ENCODE measurements around the gene ARNT2.

The ARNT2 gene

DNA sequence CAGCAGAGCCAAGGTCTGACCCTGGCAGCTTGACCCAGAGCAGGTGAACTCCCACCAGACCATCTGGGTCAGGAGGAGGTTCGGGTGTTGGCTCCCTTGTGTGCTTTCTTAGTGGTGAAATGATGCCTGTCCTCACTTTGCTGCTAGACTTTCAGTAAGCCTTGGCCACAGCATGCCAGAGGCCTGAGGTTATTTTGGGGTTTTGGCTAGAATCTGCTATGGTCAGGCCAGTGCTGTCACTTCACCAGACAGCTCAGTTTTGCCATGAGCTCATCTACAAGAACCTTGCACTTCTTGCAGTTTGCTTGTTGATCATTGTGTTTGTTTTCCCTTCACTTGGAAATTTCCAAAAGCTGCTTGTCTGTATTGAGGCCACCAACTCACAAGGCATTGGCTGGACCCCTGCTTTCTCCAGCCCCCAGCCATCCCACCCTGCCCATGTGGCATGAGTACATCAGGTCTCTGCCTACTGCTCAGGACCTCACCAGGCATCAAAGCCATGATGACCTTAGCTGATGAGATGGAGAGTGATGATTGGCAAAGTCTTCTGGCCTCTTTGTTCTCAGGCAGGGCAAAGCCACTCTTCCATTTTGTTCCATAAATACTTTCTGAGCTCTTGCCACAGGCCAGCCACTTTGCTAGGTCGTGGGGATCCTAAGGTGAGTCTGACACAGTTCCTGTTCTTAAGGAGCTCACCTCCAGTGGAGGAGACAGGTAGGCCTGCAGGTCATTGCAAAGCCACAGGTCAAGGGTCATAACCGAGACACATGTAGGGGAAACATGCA, 122.6 kb downstream of the ARNT2 start:
- DNase-seq: no peak

DNA sequence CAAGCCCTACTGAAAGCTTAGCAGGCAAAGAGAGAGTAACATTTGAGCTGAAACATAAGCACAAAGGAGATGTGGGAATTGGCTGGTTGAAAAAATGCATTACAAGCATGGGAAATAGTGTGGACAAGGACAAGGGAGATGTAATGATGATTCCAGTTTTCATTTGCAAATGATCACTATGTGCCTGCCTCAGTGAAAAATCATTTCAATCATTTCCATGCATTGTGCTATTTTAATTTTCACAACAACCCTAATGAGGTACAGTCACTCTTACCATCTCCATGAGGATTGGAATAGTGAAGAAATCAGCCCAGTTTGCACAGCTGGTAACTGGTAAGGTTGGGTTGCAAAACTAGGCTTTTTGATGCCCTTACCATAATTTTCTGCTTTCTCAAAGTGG, 123.2 kb downstream of the ARNT2 start:
- no peak for DNase-seq

DNA sequence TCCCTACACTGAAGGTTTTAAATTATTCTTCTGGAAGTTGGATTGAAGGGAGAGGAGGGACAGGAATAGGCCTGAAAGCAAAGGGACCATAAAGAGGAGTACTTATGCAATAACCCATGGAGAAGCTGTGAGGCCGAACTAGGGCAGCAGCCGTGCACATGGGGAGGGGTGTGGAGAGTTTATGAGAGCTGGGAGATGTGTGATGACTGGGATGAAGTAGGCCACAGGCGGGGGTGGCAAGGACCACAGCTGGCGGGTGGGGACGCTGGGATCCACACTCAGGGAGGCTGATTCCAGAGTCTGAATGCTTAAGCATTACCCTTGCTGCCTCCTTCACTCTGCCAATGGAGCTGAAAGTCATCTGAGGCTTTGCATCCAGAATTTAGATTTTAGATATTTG, 123.8 kb downstream of the ARNT2 start:
- no peak for DNase-seq

DNA sequence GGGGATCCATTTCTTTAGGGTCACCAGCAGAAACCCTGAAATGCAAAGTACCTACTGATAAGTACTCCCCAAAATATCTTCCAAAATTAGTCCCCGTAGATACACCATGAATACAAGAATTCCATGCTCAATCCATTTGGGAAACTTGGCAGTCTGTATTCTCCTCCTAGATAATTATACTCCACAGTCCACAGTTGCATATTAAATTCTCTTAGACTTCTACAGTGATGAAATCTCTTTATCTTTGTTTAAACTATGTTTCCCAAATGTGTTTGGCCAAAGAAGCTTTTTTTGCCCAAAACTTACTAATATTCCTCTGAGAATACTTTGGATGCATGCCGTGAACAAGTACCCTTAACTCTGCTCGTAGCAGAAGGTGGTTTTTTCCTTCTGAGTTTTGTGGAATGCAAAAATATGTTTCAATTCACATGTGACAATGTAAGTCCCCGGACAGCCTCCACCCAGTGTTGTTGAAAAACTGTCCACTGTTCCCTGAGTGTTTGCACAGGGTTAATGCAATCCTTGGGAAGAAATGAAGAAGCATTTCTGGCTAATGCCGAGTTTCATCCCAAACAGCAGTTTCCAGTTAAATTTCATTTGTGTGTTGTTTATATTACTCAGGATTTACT, 126.7 kb downstream of the ARNT2 start:
- no peak for DNase-seq

DNA sequence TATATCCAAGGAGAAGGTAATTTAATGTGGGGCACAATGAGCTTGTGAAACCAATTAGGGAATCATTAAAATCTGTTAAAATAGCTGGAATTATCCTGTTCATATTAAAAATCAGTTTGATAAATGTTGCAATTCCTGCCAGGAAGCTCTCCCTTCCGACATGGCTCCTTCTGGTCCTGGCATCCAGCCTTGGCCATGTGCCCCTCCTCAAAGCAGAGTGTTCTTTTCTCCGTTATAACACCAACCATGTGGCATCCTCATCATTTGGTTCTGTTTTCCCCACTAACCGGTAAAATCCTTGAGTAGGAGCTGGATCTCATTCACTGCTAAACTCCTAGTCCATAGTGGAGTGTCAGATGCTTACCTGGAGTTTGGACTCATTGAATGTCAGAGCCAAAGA, 127.2 kb downstream of the ARNT2 start:
- DNase-seq: no peak

DNA sequence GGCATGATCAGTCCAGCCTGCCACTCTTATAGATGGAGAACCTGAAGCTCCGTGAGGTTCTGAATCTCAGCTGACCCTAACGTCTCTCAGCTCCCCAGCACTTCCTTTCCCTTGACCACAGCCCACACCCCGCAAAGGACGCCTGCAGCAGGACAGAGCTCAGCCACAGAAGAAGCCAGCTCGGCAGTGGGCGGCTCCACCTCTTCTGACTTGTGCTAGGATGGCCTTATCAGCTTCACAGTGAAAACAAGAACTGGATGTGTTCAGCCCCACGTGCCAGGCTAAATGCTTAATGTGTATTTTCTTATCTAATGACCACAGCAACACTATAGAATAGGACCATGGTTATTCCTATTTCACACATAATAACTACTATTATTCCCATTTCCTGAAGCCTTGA, 127.6 kb downstream of the ARNT2 start:
- no peak for DNase-seq

DNA sequence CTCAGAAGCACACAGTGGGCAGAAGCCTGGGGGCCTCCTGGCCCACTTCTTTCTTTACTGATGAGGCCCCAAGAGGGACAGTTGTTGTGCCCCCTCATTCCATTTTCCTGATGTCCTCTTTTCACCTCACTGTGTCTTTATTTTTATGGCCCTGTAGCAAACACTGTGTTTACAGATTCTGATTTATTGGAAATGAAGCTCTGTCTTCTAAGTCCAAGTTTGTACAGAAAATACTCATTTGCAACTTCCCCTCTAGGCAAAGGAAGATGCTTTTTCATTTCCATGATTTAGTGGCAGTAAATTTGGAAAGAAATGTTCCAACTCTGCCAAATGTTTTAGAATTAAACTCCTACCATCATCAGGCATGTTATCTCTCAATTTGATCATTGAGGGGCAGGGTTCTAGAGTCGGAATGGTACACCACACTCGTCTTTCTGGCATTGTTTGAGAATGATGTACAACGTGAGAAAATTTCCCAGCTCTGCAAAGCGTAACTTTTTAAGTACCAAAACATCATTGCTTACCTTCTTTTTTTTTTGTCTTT, 129.7 kb downstream of the ARNT2 start:
- no peak for DNase-seq

DNA sequence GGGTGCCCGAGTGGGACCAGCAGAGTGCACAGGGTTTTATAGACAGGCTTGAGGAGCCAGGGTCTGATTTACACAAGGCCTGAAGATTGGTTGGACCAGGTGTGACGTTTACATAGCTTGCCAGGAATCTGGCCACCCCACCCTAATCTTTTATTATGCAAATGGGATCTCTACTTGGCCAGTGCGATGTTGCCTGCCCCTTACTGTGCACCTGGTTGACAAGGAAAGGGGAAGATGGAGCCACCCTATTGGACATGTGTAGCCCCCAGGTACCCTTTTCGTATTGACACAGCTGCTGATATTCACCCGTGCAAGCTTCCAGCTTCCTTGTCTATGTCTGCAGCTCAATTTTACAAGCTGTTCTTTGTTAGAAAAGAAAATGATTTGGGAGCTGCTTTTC, 132.0 kb downstream of the ARNT2 start:
- DNase-seq: no peak

DNA sequence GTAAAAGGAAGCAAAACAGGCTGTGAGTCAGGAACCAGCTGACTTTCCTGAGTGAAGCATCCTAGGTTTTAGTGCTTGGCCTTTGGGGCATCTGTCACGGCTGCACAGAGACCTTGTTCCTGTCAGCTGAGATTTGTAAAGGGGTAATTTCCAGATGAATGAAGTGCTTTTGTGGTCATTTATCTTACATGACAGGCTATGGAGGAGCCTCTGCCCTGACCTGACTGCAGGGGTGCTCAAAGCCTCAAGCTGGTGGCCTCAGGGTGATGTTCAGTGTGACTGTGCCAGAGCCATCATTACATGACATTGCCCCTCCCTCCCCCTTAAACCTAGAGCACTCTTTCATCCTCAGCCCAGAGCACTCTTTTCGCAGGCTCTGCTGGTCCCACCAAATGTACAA, 132.5 kb downstream of the ARNT2 start:
- DNase-seq: no peak

DNA sequence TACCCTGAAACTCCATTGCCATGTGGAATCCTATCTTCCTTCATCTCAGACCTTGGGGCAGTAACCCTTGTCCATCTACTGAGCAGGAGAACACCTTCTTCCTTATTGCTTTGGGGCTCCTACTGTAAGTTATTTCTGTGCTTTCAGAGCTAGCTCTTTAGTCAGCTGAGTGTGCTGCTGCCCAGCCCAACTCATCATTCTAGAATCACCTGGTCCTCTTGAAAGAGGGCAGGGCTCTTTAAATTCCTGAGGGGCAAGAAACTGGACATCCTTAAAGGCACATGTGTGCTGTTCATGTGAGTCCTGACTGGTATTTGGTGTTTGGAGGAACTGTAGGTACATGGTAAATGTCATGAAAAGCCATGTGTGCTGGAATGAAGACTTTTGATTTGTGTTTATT, 140.9 kb downstream of the ARNT2 start:
- no peak for DNase-seq

DNA sequence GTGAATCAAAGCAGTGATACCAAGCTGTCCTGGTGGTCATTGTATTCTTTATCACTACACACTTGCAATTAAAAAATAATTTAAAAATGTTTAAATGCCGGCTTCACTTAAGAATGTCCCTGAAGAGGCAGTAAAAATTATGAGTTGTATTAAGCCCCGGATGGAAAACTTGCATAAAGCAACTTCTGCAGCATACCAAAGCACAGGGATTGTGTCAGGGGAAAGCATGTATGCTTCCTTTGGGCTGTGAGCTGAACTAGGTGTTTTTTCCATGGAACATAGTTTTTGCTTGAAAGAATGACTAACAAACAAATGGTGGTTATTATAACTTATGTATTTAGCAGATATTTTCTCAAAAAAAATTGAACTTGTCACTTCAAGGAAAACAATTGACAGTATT, 143.1 kb downstream of the ARNT2 start:
- DNase-seq: no peak

DNA sequence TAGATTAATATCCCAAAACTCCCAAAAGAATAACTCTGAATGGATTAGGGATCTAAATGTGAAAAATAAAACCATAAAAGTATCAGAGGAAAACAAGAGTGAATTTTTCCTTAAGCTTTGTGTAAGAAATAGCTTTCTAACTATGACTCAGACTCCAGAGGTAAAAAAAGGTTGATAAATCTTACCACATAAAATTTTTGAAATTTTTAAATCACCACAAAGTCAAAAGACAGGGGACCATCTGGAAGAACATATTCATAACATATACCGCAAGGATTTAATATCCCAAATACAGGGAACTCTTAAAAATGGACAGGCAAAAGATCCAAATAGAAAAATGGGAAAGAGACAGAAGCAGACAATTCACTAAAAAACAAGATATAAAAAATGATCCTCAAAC, 145.0 kb downstream of the ARNT2 start:
- DNase-seq: no peak

DNA sequence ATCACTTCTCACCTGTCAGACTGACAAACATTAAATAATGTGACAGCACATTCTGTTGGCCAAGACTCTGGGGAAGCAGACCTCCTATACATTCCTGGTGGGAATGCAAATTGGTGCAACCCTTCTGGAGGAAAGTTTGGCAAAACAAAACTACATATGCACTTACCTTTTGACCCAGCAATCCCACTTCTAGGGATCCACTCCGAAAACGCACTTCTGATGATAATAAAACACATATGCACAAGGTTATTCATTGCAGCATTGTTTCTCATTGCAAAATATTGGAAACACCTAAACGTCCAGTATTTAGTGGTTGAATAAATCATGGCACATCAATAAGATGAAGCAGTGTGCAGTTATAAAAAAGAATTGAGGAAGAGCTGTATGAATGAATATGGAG, 145.5 kb downstream of the ARNT2 start:
- DNase-seq: no peak

DNA sequence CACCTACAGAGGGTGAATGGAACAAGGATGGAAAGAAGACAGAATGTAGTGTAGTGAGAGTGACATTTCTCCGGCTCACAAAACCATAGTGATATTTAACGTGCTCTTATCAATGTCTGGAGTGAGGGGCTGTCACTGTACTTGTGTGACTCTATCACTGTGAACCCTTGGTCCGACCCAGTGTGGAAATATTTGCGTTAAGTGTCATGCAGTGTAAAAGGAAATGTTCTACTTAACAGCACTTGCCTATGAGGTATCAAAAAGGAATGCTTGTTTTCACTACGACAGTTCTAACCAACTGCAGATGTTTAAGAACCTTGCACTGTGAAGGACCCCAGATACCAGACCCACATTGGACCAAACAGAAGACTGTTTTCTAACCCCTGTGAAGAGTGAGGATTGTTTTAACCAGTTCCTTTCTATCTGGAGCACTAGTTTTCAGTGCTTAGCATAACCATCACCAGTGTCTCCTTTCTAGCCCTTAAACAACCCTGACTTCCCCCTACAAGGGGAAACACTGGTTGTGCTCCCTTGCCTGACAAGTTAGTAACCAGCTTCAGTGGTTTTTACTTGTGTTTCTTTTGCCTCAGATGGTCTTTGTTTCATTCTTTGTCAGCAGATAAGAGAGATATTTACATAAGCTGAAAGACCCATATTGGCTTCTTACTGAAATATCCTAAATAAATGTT, 146.2 kb downstream of the ARNT2 start:
- no peak for DNase-seq

DNA sequence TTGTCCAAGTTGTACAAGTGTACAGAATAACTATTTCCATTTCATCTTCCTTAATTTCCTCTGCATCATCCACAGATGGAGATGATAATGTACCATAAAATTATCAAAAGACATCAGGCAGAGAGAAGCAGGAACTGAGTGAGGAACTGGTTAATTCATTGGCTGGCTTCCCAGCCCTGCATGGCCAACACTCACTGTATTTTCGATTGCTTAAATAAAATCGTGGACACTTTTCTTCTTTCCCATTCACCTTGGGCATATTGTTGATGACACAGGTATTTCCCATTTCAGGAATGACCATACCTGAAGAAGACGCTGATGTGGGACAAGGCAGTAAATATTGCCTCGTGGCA, 146.7 kb downstream of the ARNT2 start:
- no peak for DNase-seq

DNA sequence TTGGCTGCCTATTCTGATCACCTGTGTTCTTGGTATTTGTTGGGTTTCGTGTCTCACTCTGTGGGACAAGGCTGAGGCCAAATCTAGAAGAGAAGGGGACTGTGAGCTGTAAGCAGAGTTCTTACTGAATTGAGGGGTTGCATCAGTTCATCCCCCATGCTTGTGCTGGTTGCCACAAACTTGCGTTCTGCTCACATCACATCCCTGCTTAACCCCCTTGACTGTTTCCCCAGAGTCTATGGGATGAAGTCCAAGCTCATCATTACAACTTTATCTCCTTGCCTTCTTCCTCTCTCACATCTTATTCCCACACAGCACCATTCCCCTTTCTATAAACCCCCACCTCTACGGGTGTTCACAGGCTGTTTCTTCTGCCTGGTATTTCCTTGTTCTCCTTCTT, 147.2 kb downstream of the ARNT2 start:
- DNase-seq: no peak

DNA sequence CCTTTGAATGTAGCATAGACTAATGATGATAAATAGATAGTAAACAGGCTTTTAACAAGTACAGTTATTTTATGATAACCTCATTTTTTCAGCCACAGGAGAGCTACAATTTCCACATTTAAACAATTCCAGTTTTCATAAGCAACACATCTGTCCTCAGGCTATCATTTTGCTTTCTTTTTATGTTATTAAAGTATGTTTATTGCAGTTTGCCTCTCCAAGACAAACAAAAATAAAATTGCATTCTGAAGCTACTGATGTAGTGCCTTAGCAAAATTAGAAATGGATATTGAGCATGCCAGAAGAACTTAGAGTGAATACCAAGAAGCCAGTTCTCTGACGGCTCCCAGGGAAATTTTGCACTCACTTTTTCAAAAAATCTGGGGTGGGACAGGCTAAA, 150.4 kb downstream of the ARNT2 start:
- DNase-seq: no peak

DNA sequence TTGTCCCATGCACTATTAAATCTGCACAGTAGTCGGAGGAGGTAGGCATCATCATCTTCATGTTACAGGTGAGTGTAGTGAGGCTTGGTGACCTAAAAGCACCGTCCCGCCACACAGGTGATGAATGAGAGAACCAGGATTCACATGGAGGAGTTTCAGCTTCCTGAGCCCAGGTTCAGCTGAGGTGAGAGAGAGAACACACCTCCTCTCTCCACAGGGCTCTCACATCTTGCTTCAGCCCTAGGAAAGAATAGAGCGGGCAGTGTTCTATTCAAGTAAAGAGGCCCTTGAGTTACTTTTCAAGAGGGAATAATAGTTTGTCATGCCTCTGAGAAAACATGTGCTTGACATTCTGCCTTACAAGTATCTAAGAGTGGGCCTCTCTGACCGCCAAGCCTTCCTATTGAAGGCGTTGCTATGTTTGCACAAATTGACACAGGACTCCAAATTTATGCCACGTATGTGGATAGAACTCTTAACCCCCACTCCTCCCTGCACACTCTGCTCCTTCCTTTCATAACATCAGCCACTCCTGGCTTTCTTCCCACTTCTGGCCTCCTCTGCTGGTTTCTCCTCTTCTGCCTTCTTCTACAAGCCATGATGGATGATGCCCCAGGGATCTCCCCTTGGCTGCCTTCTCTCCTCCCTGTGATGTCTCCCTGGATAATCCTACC, 152.6 kb downstream of the ARNT2 start:
- DNase-seq: no peak

DNA sequence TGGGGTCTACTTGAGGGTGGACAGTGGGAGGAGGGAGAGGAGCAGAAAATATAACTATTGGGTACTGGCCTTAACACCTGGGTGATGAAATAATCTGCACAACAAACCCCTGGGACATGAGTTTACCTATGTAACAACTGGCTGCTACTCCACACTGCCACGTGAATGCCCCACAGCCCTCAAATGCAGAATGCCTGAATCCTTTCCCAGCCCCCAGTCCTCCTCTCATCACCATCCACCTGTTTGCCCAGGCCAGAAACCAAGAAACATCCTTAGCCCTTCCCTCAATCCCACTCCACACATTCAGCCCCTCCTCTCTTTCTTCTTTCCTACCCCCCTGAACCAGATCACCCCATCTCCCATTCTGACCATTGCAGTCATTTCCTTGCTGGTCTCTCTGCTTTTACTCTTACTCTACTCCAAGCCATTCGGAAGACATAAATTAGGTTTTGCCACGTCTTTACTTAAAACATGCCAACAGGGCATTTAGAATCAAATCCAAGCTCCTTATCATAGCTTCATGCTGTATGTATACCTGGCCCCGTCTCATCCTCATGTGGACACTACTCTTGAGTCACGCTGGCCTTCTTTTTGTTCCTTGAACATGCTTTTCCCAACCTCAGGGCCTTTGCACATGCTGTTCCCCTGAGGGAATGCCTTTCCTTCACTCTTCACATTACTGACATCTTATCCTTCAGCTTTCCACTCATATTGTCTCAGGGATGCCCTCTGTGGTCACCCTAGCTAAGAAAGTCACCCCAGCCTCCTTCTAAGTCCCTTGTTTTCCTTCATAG, 153.5 kb downstream of the ARNT2 start:
- DNase-seq: no peak

DNA sequence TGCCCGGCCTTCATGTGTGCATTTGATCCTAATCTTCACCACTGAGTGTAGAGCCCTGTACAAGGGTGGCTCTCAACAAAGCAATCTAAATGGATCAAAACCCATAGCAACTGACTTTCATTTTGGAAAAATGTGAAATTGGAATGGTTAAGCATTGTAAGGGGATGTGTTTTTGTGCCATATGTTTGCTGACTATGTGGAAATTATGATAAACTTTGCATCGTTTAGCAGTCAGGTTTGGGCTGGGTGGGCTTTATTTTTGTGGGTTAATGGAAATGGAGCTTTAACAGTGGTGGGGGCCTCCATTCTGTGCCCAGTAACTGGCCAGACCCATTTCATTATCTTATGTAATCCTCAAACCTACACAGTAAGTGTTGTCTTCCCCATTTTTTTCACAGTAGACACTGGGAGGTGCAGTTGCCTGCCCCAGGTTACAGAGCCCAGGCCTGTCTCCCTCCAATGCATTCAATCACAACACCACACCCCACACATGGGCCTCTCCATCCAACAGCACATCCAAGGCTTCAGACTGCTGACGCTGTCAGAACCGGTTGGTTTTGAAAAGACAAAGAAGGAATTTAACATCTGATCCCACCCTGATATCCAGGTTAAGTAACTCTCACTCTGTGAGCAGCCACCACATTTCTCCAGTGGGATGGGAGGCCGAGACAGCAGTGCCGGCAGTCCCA, 154.6 kb downstream of the ARNT2 start:
- no peak for DNase-seq

DNA sequence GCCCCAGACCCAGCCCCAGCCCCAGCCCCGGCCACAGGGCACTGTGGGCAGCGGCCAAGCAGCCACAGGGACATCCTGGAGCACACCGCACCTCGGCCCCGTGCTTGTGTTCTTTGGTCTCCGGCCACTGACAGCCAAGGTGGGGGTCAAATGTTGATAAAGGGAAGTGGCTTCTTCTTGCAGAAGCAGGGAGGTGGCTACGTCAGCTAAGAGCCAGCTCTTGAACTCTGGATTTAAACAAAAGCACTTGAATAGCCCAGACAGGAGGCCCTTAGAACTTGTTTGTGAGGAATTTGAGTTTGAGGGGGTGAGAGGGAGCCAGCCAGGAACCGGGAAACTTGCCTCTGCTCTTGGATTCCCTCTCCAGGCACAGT, 155.1 kb downstream of the ARNT2 start:
- no peak for DNase-seq

DNA sequence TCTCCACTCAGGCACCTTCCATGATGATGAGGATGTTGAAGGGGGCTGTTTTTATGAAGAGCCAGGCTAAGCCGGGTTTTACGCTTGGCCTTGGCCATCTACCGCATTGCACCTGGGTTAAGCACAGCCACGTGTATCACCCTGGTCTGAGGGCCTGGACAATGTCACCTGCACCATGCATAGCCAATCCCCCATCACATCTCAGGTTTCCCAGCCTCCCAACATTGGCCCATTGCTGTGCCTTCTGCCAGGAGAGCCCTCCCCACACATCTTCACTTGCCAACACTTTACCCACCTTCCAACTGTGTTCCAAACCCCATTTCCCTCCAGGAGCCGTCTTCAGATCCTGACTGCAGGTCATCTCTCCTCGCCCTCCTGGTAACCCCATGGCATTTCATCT, 155.6 kb downstream of the ARNT2 start:
- DNase-seq: no peak

All from activated CD4-positive, alpha-beta T cell treated with anti-CD3 and anti-CD28 coated beads, Interleukin-2, amount 50 U/mL, for 16 hours (primary cell).